GM12892 (cell line): Measurements from ENCODE around the gene CIDEB.

ENCODE experiments used
- POLR2A ChIP-seq: IDR thresholded peaks from 2 replicates; pipeline ENCODE4 v1.6.1; 2011; ENCODE audit warnings: low read depth, low read length, control low read depth
- TAF1 ChIP-seq: IDR thresholded peaks from 2 replicates; pipeline ENCODE4 v1.6.1; 2011; ENCODE audit warnings: low read depth, mild to moderate bottlenecking, control low read depth, low read length, borderline replicate concordance

DNA sequence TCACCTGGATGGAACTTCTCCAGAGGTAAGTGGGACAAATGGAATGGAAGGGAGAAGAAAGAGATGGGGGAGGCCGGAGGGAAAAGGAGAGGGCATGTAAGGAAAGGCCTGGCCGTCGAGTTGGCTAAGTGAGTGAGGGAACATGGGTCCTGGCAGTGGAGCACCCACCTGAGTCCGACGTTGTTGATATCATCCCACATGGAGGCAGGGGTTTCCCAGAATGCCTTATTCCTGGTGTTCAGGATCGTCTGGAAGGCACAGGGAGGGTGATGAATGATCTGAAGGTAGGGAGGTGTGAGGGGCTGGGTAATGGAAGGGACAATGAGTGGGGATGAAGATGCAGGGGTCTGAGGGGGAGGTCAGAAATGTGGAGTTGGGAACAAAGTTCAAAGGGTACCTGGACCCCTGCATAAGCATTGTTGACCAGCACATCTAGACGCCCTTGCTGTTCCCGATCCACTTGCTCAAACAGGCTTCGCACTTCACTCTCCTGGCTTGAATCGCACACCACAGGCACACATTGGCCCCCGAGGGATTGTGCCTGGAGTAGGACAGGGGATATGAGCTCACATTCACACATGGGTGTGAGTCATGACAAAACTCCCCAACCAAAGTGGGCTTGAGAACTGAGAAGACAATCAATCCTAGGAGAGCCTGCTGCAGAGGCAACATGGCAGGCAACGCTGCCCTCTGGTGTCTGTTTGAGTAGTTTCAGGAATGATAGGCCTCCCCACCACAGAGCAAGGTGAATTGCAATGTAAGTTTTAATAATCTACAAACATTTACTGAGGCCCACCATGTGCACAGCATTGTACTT, 11.2 kb downstream of the CIDEB start:
- TF ChIP-seq POLR2A: no peak
- TF ChIP-seq TAF1: no peak
